ENCODE data around the gene SELENOO.

Gene SELENOO

DNA sequence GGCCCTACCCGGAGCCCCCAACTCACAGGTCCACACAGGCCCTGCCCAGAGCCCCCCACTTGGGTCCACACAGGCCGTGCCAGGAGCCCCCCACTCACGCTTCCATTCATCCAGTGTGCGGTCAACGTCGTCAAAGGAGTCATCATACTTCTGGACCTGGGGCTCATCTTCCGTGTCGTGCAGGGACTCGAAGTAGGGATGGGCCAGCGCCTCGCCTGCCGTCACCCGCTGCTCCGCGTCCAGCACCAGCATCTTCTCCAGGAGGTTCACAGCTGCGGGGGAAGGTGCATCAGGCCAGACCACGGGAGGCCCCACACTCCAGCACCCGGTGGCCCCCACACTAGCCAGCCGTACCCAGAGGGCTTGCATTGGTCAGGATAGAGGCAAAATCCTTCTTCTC lies 54.3 kb downstream of the SELENOO start:
- no peak overlapping the region for H3K4me3 ChIP-seq (ENCODE audit: low read length in 2 of 2)
- WGBS, 2 donors (ENCODE audit: extremely low coverage in 2 of 2, insufficient read length in 2 of 2, insufficient replicate concordance in 1 of 2): no CpG with 5 or more reads among the region's 19 CpGs

GRCh38 chr22:50255607-50256006 lies 54.8 kb downstream of the SELENOO start:
- Histone ChIP-seq H3K14ac (ENCODE audit: low read length) (no peak overlapping the region), H3K23ac (ENCODE audit: low read depth, low read length, poor library complexity) (no peak overlapping the region), H3K18ac (ENCODE audit: low read length) (no peak overlapping the region), H3K9me3 (replicated peaks in 1 of 2; ENCODE audit: control insufficient read depth in 2 of 2, insufficient read depth in 1 of 2, low read depth in 1 of 2, low read length in 2 of 2) (no peaks in the 10 kb centered on the region), H4K91ac (ENCODE audit: low read depth, low read length, poor library complexity) (no peak overlapping the region), H3K4ac (ENCODE audit: low read length) (no peak overlapping the region), H3K4me1 (ENCODE audit: control insufficient read depth in 2 of 2, insufficient read depth in 1 of 2, low read depth in 1 of 2, low read length in 2 of 2) (peaks cover 2 to 12% of the 10 kb centered on the region in 2 donors), H3K4me2 (ENCODE audit: insufficient read depth, low read length, poor library complexity, severe bottlenecking) (no peak overlapping the region), H2BK15ac (ENCODE audit: low read length) (no peak overlapping the region), H3K4me3 (ENCODE audit: low read length in 2 of 2) (no peak overlapping the region), H2BK5ac (ENCODE audit: low read length) (no peak overlapping the region), H4K8ac (ENCODE audit: low read depth, low read length) (no peak overlapping the region), H3K36me3 (replicated peaks in 1 of 2; ENCODE audit: control insufficient read depth in 2 of 2, insufficient read depth in 2 of 2, low read length in 2 of 2) (peaks cover 16 to 56% of the 10 kb centered on the region in 2 donors), H2AFZ (ENCODE audit: low read length) (no peak overlapping the region), H3K27me3 (ENCODE audit: control insufficient read depth in 3 of 3, insufficient read depth in 3 of 3, low read depth in 1 of 3, low read length in 3 of 3) (no peaks in the 10 kb centered on the region), H2BK12ac (ENCODE audit: low read length) (no peak overlapping the region), H3K27ac (replicated peaks; ENCODE audit: low read length) (no peak overlapping the region), H3K9ac (ENCODE audit: low read depth, low read length, poor library complexity) (no peak overlapping the region), H2AK5ac (ENCODE audit: low read depth, low read length) (no peak overlapping the region), H3K79me1 (ENCODE audit: low read depth, low read length) (peaks cover 20% of the 10 kb centered on the region), H2BK120ac (ENCODE audit: low read depth, low read length) (peak overlapping the region; percentile 61)
- no peak for DNase-seq (ENCODE audit: low spot score)
- WGBS, 2 donors (ENCODE audit: extremely low coverage in 2 of 2, insufficient read length in 2 of 2, insufficient replicate concordance in 1 of 2): no CpG with 5 or more reads among the region's 17 CpGs

More for the DNA sequence above, 54.3 kb downstream of the SELENOO start:
- Histone ChIP-seq H3K36me3 (replicated peaks in 1 of 2; ENCODE audit: control insufficient read depth in 2 of 2, insufficient read depth in 2 of 2, low read length in 2 of 2) (peaks cover 16 to 56% of the 10 kb centered on the region in 2 donors), H2AK5ac (ENCODE audit: low read depth, low read length) (no peak overlapping the region), H4K8ac (ENCODE audit: low read depth, low read length) (no peak overlapping the region), H3K23ac (ENCODE audit: low read depth, low read length, poor library complexity) (peak overlapping the region; percentile 55), H2BK15ac (ENCODE audit: low read length) (no peak overlapping the region), H2AFZ (ENCODE audit: low read length) (no peak overlapping the region), H3K9me3 (replicated peaks in 1 of 2; ENCODE audit: control insufficient read depth in 2 of 2, insufficient read depth in 1 of 2, low read depth in 1 of 2, low read length in 2 of 2) (no peaks in the 10 kb centered on the region), H3K4ac (ENCODE audit: low read length) (peak overlapping the region; percentile 53), H3K27ac (replicated peaks; ENCODE audit: low read length) (no peak overlapping the region), H3K4me2 (ENCODE audit: insufficient read depth, low read length, poor library complexity, severe bottlenecking) (no peak overlapping the region), H2BK120ac (ENCODE audit: low read depth, low read length) (no peak overlapping the region), H2BK12ac (ENCODE audit: low read length) (no peak overlapping the region), H3K18ac (ENCODE audit: low read length) (no peak overlapping the region), H3K4me1 (ENCODE audit: control insufficient read depth in 2 of 2, insufficient read depth in 1 of 2, low read depth in 1 of 2, low read length in 2 of 2) (peaks cover 6 to 12% of the 10 kb centered on the region in 2 donors), H3K9ac (ENCODE audit: low read depth, low read length, poor library complexity) (peak overlapping the region; percentile 21), H3K14ac (ENCODE audit: low read length) (no peak overlapping the region), H2BK5ac (ENCODE audit: low read length) (no peak overlapping the region), H3K27me3 (ENCODE audit: control insufficient read depth in 3 of 3, insufficient read depth in 3 of 3, low read depth in 1 of 3, low read length in 3 of 3) (no peaks in the 10 kb centered on the region), H3K79me1 (ENCODE audit: low read depth, low read length) (peaks cover 18% of the 10 kb centered on the region), H4K91ac (ENCODE audit: low read depth, low read length, poor library complexity) (no peak overlapping the region)
- no peak for DNase-seq (ENCODE audit: low spot score)

GRCh38 chr22:50256258-50256862 lies 55.5 kb downstream of the SELENOO start:
- H3K27ac ChIP-seq (replicated peaks; ENCODE audit: low read length): no peak overlapping the region
- no peak overlapping the region for H4K8ac ChIP-seq (ENCODE audit: low read depth, low read length)
- no peak overlapping the region for H4K91ac ChIP-seq (ENCODE audit: low read depth, low read length, poor library complexity)
- H2BK15ac ChIP-seq (ENCODE audit: low read length): no peak overlapping the region
- peaks cover 16 to 56% of the 10 kb centered on the region in 2 donors for H3K36me3 ChIP-seq (replicated peaks in 1 of 2; ENCODE audit: control insufficient read depth in 2 of 2, insufficient read depth in 2 of 2, low read length in 2 of 2)
- no peaks in the 10 kb centered on the region for H3K27me3 ChIP-seq (ENCODE audit: control insufficient read depth in 3 of 3, insufficient read depth in 3 of 3, low read depth in 1 of 3, low read length in 3 of 3)
- H3K4ac ChIP-seq (ENCODE audit: low read length): no peak overlapping the region
- peak overlapping the region; percentile 21 for H3K9ac ChIP-seq (ENCODE audit: low read depth, low read length, poor library complexity)
- H3K9me3 ChIP-seq (replicated peaks in 1 of 2; ENCODE audit: control insufficient read depth in 2 of 2, insufficient read depth in 1 of 2, low read depth in 1 of 2, low read length in 2 of 2): no peaks in the 10 kb centered on the region
- no peak overlapping the region for H3K4me3 ChIP-seq (ENCODE audit: low read length in 2 of 2)
- no peak overlapping the region for H2BK120ac ChIP-seq (ENCODE audit: low read depth, low read length)
- peak overlapping the region; percentile 25 for H3K23ac ChIP-seq (ENCODE audit: low read depth, low read length, poor library complexity)
- no peak for DNase-seq (ENCODE audit: low spot score)
- no peak overlapping the region for H3K4me2 ChIP-seq (ENCODE audit: insufficient read depth, low read length, poor library complexity, severe bottlenecking)
- no peak overlapping the region for H2AK5ac ChIP-seq (ENCODE audit: low read depth, low read length)
- no peak overlapping the region for H2AFZ ChIP-seq (ENCODE audit: low read length)
- no CpG with 5 or more reads among the region's 12 CpGs for WGBS, 2 donors (ENCODE audit: extremely low coverage in 2 of 2, insufficient read length in 2 of 2, insufficient replicate concordance in 1 of 2)
- no peak overlapping the region for H3K18ac ChIP-seq (ENCODE audit: low read length)
- H3K14ac ChIP-seq (ENCODE audit: low read length): no peak overlapping the region
- H2BK5ac ChIP-seq (ENCODE audit: low read length): no peak overlapping the region
- peaks cover 2 to 9% of the 10 kb centered on the region in 2 donors for H3K4me1 ChIP-seq (ENCODE audit: control insufficient read depth in 2 of 2, insufficient read depth in 1 of 2, low read depth in 1 of 2, low read length in 2 of 2)
- H3K79me1 ChIP-seq (ENCODE audit: low read depth, low read length): peaks cover 22% of the 10 kb centered on the region
- peak overlapping the region; percentile 58 for H2BK12ac ChIP-seq (ENCODE audit: low read length)

DNA sequence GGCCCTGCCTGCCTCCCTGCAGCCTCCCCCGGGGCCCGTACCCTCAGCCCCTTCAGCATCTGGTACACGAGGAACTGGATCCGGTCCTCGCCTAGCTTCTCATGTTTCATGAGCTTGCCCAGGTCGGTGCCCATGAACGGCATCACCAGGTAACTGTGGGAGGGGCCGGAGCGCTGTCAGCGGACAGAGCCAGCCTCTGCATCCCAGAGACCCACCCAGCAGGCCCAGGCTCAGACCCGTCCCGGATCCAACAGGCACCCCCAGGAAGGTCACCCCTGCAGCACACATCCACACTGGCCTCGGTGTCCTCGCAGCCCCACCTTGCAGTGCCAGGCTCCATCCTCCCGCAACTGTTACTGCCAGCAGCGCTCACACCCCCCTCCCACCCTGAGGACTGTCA lies 56.2 kb downstream of the SELENOO start:
- Histone ChIP-seq H3K9me3 (replicated peaks in 1 of 2; ENCODE audit: control insufficient read depth in 2 of 2, insufficient read depth in 1 of 2, low read depth in 1 of 2, low read length in 2 of 2) (no peaks in the 10 kb centered on the region), H3K4ac (ENCODE audit: low read length) (no peak overlapping the region), H3K4me2 (ENCODE audit: insufficient read depth, low read length, poor library complexity, severe bottlenecking) (no peak overlapping the region), H2AK5ac (ENCODE audit: low read depth, low read length) (peak overlapping the region; percentile 46), H3K36me3 (replicated peaks in 1 of 2; ENCODE audit: control insufficient read depth in 2 of 2, insufficient read depth in 2 of 2, low read length in 2 of 2) (peaks cover 16 to 56% of the 10 kb centered on the region in 2 donors), H3K4me3 (ENCODE audit: low read length in 2 of 2) (no peak overlapping the region), H4K91ac (ENCODE audit: low read depth, low read length, poor library complexity) (no peak overlapping the region), H3K79me1 (ENCODE audit: low read depth, low read length) (peaks cover 19% of the 10 kb centered on the region), H3K27ac (replicated peaks; ENCODE audit: low read length) (no peak overlapping the region), H4K8ac (ENCODE audit: low read depth, low read length) (no peak overlapping the region), H3K14ac (ENCODE audit: low read length) (no peak overlapping the region), H2BK120ac (ENCODE audit: low read depth, low read length) (no peak overlapping the region), H3K9ac (ENCODE audit: low read depth, low read length, poor library complexity) (peak overlapping the region; percentile 21), H2BK15ac (ENCODE audit: low read length) (no peak overlapping the region), H2AFZ (ENCODE audit: low read length) (no peak overlapping the region), H2BK12ac (ENCODE audit: low read length) (no peak overlapping the region), H3K18ac (ENCODE audit: low read length) (no peak overlapping the region), H3K27me3 (ENCODE audit: control insufficient read depth in 3 of 3, insufficient read depth in 3 of 3, low read depth in 1 of 3, low read length in 3 of 3) (no peaks in the 10 kb centered on the region), H3K23ac (ENCODE audit: low read depth, low read length, poor library complexity) (peak overlapping the region; percentile 25), H2BK5ac (ENCODE audit: low read length) (peak overlapping the region; percentile 82), H3K4me1 (ENCODE audit: control insufficient read depth in 2 of 2, insufficient read depth in 1 of 2, low read depth in 1 of 2, low read length in 2 of 2) (peaks cover 2 to 6% of the 10 kb centered on the region in 2 donors)
- WGBS, 2 donors (ENCODE audit: extremely low coverage in 2 of 2, insufficient read length in 2 of 2, insufficient replicate concordance in 1 of 2): no CpG with 5 or more reads among the region's 16 CpGs
- DNase-seq (ENCODE audit: low spot score): no peak

Data from neuronal stem cell (in vitro differentiated cells).